ENCODE measurements around the gene KLHDC1.
A peak's percentile ranks its signal among the peaks of the same experiment; 100 is the strongest.
"Not testable (repeated sequence)": the region's sequence is repeated elsewhere in the genome, so short reads cannot be mapped to it uniquely, and the experiment has no call there.

KLHDC1 gene, protein sequence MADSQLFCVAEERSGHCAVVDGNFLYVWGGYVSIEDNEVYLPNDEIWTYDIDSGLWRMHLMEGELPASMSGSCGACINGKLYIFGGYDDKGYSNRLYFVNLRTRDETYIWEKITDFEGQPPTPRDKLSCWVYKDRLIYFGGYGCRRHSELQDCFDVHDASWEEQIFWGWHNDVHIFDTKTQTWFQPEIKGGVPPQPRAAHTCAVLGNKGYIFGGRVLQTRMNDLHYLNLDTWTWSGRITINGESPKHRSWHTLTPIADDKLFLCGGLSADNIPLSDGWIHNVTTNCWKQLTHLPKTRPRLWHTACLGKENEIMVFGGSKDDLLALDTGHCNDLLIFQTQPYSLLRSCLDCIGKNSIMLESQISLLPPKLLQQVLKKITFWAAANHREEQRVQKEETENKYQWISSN

DNA sequence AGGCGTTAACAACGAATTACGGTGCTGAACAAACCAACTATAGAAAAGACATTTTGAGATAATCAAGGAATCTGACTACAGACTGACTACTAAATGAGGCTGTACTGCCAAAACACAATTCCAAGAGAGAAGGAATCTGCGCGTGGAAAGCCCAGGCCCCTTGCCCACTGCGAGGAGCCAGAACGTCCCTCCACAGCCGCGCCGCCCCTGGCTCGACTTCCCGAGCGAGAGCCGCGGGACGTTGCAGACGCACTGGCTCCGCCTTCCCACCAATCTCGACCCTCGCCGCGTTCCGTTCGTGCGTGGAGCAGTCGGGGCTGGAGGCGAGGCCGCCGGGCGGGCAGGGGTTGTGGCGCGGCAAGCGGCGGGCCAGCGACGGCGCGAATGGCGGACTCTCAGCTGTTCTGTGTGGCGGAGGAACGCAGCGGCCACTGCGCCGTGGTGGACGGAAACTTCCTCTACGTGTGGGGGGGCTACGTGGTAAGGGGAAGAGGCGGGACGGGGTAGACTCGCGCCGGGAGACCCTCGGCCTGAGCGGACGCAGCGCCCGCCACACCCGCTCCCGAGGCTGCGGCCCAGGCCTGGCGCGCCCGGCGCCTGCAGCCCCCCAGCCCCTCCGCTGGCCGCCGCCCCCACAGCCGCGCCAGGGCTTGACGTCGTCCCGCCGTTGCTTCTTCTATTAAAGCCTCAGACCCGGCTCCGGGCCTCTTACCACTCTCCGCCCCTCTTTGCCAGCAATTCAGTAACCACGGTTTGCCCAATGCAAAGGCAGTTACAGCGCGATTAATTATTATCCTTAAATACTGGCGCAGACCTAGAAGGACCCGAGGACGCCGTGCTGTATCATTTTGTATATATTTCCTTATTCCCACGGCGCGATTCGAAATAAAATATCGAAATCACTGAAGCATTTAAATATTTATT is at the start of gene KLHDC1:
Gene KLHDC1 (plus strand): TSS at position 310 of the 924 bp plus-strand sequence. CDS start 75 bp downstream, at position 385.
- peak; percentile 73 for DNase-seq

DNA sequence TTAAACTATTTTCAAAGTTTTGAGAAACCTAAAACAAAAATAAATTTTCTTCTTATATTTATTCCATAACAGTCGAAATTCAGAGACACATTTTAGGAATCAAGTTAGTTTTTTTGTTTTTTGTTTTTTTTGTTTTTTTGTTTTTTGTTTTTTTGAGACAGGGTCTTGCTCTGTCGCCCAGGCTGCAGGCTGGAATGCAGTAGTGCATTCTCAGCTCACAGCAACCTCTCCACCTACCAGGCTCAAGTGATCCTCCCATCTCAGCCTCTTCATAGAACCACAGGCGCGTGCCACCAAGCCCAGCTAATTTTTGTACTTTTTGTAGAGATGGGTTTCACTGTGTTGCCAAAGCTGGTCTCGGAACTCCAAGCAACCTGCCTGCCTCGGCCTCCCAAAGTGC is 39.4 kb upstream of the KLHDC1 start:
- DNase-seq = no peak

DNA sequence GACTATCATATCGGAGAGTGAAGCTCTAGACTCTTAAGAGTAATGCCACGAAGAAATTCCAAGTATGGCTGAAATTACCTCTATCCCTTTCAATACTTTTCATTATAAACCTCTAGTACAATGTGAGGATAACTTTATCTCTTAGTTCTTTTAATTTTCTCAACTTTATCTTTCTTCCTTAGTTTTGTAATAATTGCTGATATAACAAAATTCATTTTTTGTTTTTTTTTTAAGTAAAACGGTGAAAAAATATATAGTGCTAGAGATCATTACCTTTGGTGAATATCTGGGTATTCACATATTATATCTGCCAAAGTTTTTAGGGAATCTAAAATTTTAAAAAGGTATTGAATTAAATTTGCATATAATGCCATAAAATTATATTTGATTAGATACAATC is 38.4 kb upstream of the KLHDC1 start:
- DNase-seq = no peak

- DNase-seq = not testable (repeated sequence)
Observed at GRCh38 chr14:49657500-49657899, 35.4 kb upstream of the KLHDC1 start.

GRCh38 chr14:49659526-49660455 is 33.1 kb upstream of the KLHDC1 start:
- no peak for DNase-seq

DNA sequence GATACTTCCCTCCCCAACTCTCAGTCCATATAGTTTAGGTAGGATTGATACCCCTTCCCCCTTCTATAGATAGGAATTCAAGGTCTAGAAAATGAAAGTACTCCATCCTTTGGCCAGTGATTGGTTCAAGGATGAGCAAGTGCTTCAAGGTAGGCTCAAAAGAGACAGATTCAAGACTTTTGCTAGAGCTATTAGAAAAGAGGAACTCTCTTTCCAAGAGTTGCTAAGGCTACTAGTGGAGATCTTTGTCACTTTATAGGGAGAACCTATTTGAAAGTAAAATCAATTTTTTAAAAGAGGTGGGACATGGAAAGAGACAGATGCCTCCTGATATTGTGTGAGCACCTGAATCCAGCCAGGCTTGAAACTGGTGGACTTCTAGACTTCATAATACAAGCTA is 22.4 kb upstream of the KLHDC1 start:
- no peak for DNase-seq

DNA sequence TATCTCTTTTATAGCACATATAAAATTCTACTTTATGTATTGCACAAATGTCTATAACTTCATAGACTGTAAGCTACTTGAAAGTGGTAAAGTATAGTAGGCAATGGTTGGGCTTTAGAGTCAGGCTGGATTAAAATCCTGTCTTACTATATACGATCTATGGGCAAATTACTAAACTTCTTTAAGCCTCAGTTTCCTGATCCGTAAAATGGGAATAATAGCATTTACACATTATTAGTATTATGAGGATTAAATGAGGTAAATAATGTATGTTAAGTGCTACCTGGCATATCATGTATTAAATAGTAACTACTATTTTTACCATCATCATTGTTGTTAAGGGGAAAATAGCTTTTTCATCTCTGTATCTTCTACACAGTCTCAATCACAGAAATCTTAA is 19.3 kb upstream of the KLHDC1 start:
- no peak for DNase-seq

DNA sequence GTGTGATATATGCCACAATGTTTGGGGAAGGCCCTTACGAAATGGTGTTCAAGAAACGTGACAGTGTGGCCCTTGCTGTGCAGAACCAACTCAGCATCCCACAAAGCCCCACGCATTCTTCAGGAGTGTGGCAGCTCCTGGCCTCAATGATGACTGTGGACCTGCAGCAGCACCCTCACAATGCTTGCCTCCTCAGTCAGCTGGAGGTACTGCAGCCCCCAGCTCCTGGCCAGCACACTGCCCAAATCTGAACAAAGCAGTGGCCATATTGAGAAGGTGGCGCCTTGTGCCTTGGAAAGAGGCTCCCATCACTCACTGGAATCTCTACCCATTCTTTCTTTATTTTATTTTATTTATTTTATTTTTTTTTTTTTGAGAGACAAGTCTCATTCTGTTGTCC is 15.3 kb upstream of the KLHDC1 start:
- no peak for DNase-seq

DNA sequence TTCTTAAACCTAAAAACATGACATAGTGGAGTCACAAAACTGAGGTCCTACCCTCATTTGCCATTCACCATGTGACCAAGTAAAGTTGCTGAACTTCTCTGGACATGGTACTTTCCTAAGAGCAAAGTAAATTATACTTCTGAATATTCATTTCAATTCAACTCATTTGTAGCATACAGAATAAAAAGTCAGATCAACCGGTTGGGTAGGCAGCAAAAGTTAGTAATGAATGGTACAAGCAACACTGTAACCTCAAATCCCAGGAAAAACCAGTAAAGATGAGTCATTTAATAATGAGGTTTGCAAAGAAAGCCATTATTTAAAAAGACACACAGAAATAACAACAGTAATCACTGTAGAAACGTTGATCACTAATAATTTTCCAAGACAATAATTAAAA is 13.6 kb upstream of the KLHDC1 start:
- DNase-seq = peak; percentile 15

- no peak for DNase-seq
Observed at GRCh38 chr14:49686425-49686824, 6.5 kb upstream of the KLHDC1 start.

DNA sequence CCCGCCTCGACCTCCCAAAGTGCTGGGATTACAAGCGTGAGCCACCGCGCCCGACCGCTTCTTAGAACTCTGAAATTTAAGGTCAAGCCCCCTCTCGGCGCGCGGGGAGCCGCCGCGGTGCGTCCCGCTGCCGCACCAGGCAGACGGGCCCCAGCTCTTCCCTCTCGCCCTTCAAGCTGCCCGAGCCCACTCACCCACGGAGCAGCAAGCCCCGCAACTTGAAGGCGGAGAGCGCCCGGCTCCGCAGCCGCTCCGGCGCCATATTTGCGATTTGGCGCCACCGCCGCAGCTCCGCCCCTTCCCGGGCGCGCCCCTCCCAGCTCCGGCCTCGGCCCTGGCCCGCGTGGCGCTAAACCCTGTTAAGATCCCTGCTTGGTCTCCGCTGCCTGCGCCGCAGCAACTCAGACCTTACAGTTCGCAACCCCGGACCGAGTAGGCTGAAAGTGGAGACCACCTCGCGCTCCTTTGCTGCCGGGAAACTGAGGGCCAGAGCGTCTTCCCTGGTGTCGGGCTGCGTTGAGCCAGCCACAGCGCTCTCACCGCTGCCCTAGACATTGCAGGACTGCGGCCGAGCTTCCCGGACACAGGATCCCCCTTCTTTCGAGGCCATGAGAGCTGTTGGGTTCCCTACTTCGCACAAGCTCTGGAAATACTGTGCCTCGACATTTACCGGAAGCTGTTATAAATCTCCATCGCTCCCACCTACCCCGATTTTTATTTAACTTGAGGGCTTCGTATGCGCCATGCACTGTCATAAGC is 4.8 kb upstream of the KLHDC1 start, which contains the start of gene POLE2:
Gene POLE2 (minus strand): TSS at position 273 of the 759 bp plus-strand sequence. CDS start 11 bp downstream, at position 262.
- peak; percentile 59 for DNase-seq

DNA sequence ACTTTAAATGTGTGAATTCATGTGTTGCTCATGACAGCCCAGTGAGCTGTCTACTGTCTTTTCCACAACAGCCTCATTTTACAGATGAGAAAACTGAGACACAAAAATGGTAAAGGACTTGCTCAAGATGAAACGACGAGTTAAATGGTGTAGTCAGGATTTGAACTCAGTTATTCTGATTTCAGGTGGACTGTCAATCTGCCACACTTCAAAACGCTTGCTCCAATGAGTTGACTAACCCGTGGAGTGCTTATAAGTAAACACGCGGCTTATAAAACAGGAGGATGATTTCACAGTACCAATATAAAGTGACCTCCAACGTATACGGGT is 4.3 kb upstream of the KLHDC1 start:
- no peak for DNase-seq

- DNase-seq = no peak
Observed at GRCh38 chr14:49691031-49691430, 1.9 kb upstream of the KLHDC1 start.

- no peak for DNase-seq
Observed at GRCh38 chr14:49692193-49692757, 645 bp upstream of the KLHDC1 start.

GRCh38 chr14:49693735-49694124 is 810 bp downstream of the KLHDC1 start:
- not testable (repeated sequence) for DNase-seq

DNA sequence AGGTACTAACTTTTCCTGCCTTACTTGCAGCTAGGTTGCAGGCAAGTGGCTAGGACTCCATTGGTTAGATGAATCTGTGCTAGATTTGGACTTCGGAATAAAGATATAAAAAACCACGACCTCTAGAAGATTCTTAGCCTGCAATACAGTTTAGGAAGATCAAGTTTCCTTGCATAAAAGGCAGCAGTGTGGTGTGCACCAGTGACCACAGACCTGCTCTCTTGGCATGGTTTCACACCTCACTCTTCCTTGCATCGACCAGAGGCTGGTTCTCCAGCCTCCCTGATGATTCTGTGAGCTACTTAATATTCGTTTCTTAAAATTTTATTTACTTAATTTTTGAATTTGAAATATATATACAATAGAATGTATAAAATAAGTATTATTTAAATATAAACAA is 9.8 kb downstream of the KLHDC1 start:
- no peak for DNase-seq

DNA sequence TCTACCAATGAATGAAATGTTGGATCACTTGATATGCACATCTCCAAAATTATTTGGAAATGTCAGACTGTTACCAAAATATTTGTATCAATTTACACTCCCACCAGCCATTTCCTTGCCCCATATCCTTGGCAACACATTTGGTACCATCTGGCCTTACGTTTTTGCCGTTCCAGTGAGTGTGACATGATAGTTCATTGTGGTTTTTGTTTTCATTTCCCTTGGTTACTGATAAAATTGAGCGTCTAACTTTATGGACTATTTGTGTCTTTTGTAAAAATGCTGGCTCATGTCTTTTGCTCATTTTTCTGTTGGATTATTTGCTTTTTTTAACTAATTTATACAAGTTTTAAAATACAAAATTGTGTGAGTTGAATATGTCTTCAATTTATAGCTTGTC is 11.0 kb downstream of the KLHDC1 start:
- no peak for DNase-seq

- not testable (repeated sequence) for DNase-seq
Observed at GRCh38 chr14:49704471-49704870, 11.6 kb downstream of the KLHDC1 start.

- not testable (repeated sequence) for DNase-seq
Observed at GRCh38 chr14:49710993-49711392, 18.1 kb downstream of the KLHDC1 start.

DNA sequence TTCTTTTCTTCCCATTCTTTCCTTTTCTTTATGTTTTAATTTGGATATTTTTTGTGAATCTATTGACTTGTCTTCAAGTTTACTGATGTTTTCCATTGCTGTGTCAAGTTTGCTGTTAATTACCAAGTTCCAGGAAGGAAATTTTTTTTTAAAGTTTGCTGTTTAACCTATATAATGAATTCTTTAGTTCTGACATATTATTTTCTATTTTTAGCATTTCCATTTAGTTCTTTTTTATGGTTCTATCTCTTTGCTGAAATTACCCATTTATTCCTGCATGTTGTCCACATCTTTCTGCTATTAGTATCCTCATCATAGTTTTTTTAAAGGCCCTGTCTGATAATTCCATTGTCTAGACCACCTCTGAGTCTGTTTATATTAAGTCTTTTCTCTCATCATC is 27.8 kb downstream of the KLHDC1 start:
- DNase-seq = no peak

GRCh38 chr14:49721733-49722435 is 29.0 kb downstream of the KLHDC1 start:
- DNase-seq = not testable (repeated sequence)
